ENCODE results near the gene ZNF324.

DNA sequence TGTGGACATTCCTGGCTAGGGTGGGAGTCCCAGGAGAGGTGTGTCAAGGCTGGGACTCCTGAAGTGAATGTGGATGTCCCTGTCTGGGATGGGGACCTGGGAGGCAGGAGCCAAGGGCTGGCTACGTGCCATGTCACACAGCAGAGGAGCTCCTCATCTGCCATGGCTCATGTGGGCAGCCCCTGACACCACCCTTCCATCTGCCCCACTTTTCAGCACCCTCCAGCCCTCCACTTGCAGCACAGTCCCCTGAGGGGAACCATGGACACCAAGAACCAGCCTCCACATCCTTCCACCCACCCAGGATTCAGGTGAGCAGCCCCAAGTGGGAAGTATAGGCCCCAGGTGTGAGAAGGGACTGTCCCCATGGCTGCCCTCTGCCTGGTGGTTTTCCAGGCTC is 11.0 kb downstream of the ZNF324 start:
- TF ChIP-seq, protein P1, sequence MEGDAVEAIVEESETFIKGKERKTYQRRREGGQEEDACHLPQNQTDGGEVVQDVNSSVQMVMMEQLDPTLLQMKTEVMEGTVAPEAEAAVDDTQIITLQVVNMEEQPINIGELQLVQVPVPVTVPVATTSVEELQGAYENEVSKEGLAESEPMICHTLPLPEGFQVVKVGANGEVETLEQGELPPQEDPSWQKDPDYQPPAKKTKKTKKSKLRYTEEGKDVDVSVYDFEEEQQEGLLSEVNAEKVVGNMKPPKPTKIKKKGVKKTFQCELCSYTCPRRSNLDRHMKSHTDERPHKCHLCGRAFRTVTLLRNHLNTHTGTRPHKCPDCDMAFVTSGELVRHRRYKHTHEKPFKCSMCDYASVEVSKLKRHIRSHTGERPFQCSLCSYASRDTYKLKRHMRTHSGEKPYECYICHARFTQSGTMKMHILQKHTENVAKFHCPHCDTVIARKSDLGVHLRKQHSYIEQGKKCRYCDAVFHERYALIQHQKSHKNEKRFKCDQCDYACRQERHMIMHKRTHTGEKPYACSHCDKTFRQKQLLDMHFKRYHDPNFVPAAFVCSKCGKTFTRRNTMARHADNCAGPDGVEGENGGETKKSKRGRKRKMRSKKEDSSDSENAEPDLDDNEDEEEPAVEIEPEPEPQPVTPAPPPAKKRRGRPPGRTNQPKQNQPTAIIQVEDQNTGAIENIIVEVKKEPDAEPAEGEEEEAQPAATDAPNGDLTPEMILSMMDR (conservative IDR thresholded peaks at IDR 0.05; ENCODE audit: low read length): no peak
- TF ChIP-seq EZH2phosphoT487 (IDR thresholded peaks at IDR 0.05; ENCODE audit: borderline replicate concordance, low read depth, low read length): no peak
